ENCODE results near the gene BBIP1.

DNA sequence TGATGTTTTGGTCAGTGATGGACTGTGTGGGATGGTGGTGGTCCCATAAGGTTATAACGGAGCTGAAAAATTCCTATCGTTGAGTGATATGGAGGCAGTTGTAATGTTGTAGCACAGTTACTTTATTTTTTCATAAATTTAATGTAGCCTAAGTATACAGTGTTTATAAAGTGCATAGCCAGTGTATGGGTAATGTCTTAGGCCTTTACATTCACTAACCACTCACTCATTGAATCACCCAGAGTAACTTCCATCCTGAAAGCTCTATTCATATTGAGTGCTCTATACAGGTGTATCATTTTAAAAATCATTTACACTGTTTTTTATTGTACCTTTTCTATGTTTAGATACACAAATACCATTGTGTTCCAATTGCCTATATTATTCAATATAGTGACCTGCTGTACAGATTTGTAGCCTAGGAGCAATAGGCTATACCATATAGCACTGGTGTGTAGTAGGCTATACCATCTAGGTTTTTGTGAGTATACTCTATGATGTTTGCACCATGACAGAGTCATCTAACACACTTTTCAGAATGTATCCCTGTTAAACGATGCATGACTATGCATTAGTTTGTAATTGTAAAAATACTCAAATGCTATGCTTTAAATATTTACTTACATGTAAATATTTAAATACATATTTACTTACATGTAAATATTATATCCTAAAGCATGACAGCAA is 26.2 kb downstream of the BBIP1 start:
- TF ChIP-seq, protein P1, sequence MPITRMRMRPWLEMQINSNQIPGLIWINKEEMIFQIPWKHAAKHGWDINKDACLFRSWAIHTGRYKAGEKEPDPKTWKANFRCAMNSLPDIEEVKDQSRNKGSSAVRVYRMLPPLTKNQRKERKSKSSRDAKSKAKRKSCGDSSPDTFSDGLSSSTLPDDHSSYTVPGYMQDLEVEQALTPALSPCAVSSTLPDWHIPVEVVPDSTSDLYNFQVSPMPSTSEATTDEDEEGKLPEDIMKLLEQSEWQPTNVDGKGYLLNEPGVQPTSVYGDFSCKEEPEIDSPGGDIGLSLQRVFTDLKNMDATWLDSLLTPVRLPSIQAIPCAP (CRISPR knock-in tag; IDR thresholded peaks at IDR 0.05; ENCODE audit: borderline replicate concordance), result no peak
- TF ChIP-seq, protein P2, sequence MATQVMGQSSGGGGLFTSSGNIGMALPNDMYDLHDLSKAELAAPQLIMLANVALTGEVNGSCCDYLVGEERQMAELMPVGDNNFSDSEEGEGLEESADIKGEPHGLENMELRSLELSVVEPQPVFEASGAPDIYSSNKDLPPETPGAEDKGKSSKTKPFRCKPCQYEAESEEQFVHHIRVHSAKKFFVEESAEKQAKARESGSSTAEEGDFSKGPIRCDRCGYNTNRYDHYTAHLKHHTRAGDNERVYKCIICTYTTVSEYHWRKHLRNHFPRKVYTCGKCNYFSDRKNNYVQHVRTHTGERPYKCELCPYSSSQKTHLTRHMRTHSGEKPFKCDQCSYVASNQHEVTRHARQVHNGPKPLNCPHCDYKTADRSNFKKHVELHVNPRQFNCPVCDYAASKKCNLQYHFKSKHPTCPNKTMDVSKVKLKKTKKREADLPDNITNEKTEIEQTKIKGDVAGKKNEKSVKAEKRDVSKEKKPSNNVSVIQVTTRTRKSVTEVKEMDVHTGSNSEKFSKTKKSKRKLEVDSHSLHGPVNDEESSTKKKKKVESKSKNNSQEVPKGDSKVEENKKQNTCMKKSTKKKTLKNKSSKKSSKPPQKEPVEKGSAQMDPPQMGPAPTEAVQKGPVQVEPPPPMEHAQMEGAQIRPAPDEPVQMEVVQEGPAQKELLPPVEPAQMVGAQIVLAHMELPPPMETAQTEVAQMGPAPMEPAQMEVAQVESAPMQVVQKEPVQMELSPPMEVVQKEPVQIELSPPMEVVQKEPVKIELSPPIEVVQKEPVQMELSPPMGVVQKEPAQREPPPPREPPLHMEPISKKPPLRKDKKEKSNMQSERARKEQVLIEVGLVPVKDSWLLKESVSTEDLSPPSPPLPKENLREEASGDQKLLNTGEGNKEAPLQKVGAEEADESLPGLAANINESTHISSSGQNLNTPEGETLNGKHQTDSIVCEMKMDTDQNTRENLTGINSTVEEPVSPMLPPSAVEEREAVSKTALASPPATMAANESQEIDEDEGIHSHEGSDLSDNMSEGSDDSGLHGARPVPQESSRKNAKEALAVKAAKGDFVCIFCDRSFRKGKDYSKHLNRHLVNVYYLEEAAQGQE (IDR thresholded peaks at IDR 0.05; ENCODE audit: borderline replicate concordance), result no peak
- TF ChIP-seq, protein P2 (CRISPR knock-in tag; IDR thresholded peaks at IDR 0.05; ENCODE audit: low read depth), result no peak
- no peak for TF ChIP-seq CEBPB (tag; IDR thresholded peaks at IDR 0.05)

Data from K562 (cell line).